K562 (cell line): ENCODE data around the gene ARHGAP22. TPM values are rescaled to one million over a fixed set of nuclear protein-coding genes. Genes with fewer than 3 reads are reported as not detected.

ENCODE experiments used
- ATAC-seq: fragments of 200-7000 bp; cut with Tn5 transposase; 3 replicates; pipeline ENCODE4 v1.9.1; 2020; ENCODE audit warnings: moderate library complexity
- Bru-seq: library from RNA; stranded (reverse); fragments of 400-500 nt; gene quantifications from one replicate; lab custom pipeline; 2021; lab: Mats Ljungman, UMichigan
- BruChase-seq, 2 experiments: library from RNA; stranded (reverse); fragments of 400-500 nt; gene quantifications; one replicate each; lab custom pipeline; 2021; lab: Mats Ljungman, UMichigan
- BruUV-seq: library from RNA; stranded (reverse); fragments of 400-500 nt; replicated peaks from 2 replicates; lab custom pipeline; 2021; lab: Mats Ljungman, UMichigan
- CTCF ChIA-PET: fragments of 300-600 bp; formaldehyde crosslinking; extraction: SDS; loops from one replicate; lab custom pipeline; 2021; ENCODE audit warnings: low intra/inter-chr PET ratio; lab: Yijun Ruan, JAX
- POLR2A ChIA-PET: fragments of 300-600, 350-650 bp; sonication (Branson Sonifier 250); formaldehyde crosslinking; extraction: SDS; loops from one replicate; lab custom pipeline; 2021; ENCODE audit warnings: antibody characterized with exemption, inconsistent platforms; lab: Yijun Ruan, JAX
- DNase-seq, 4 experiments: peaks; one replicate each; pipeline versions ENCODE4 v3.0.0 to v3.0.0-alpha.2; 2011 to 2018; ENCODE audit warnings: low spot score in 3 of 4, mixed read lengths in 3 of 4; ENCODE audit errors: extremely low read depth in 1 of 4
- FAIRE-seq: peaks from 2 replicates; lab custom pipeline; 2011; peaks lifted over from hg19 to GRCh38; lab: Jason Lieb, UNC
- H2AFZ ChIP-seq: 2 replicates; pipeline ENCODE4 v1.6.0; 2011; ENCODE audit warnings: low read depth, low read length, control low read depth, inconsistent platforms
- H3K27ac ChIP-seq: fragments of 200-600 bp; 3 replicates; pipeline ENCODE4 v1.8.0; 2011; ENCODE audit warnings: low read depth, mild to moderate bottlenecking, control low read depth, inconsistent platforms, low read length, moderate library complexity, mixed read lengths; ENCODE audit errors: extremely low read depth
- H3K27me3 ChIP-seq, 2 experiments: fragments of 300-600 bp in 1 of 2; 2 replicates in 1 of 2; 3 replicates in 1 of 2; pipeline versions ENCODE4 v1.6.0 to v1.8.0; 2011; ENCODE audit warnings: inconsistent platforms in 2 of 2, low read length in 2 of 2, mild to moderate bottlenecking in 1 of 2, mixed read lengths in 1 of 2, moderate library complexity in 1 of 2; ENCODE audit not compliant: control insufficient read depth in 2 of 2, insufficient read depth in 2 of 2
- H3K36me3 ChIP-seq: fragments of 300-600 bp; 3 replicates; pipeline ENCODE4 v1.8.0; 2011; ENCODE audit warnings: mild to moderate bottlenecking, low read length, inconsistent platforms; ENCODE audit not compliant: control insufficient read depth, insufficient read depth
- H3K4me1 ChIP-seq, 2 experiments: fragments of 200-600 bp in 1 of 2; replicated peaks in 1 of 2; 2 replicates in 1 of 2; 3 replicates in 1 of 2; pipeline versions ENCODE4 v1.5.1 to v1.8.0; 2011; ENCODE audit warnings: inconsistent platforms in 2 of 2, low read length in 2 of 2, mild to moderate bottlenecking in 1 of 2, mixed read lengths in 1 of 2, moderate library complexity in 1 of 2; ENCODE audit not compliant: control insufficient read depth in 2 of 2, insufficient read depth in 2 of 2
- H3K4me2 ChIP-seq: 2 replicates; pipeline ENCODE4 v1.6.1; 2011; ENCODE audit warnings: low read length, control low read depth, inconsistent platforms, mixed read lengths; ENCODE audit not compliant: insufficient read depth
- H3K4me3 ChIP-seq: fragments of 200-600 bp; sonication (generic), shearing (Covaris generic); 2 replicates; pipeline ENCODE4 v1.5.1; 2016; ENCODE audit warnings: control low read depth, inconsistent platforms
- H3K79me2 ChIP-seq: fragments of 200-600 bp; 3 replicates; pipeline ENCODE4 v1.8.0; 2011; ENCODE audit warnings: low read length, inconsistent platforms; ENCODE audit not compliant: control insufficient read depth, insufficient read depth
- H3K9ac ChIP-seq, 2 experiments: 2 replicates each; pipeline versions ENCODE4 v1.6.0 to v1.6.1; 2011; ENCODE audit warnings: low read depth in 2 of 2, low read length in 2 of 2, control low read depth in 1 of 2, inconsistent platforms in 1 of 2, mild to moderate bottlenecking in 1 of 2, mixed read lengths in 1 of 2; ENCODE audit not compliant: insufficient read depth in 1 of 2
- H3K9me1 ChIP-seq: one replicate; pipeline ENCODE4 v1.6.0; 2011; ENCODE audit warnings: inconsistent platforms, mild to moderate bottlenecking, low read length, moderate library complexity; ENCODE audit not compliant: control insufficient read depth, insufficient read depth
- H3K9me3 ChIP-seq: replicated peaks from 2 replicates; pipeline ENCODE4 v1.5.1; 2011; ENCODE audit warnings: low read depth, low read length, inconsistent platforms; ENCODE audit not compliant: control insufficient read depth, insufficient read depth
- H4K20me1 ChIP-seq: replicated peaks from 2 replicates; pipeline ENCODE4 v1.6.1; 2011; ENCODE audit warnings: low read length, inconsistent platforms, mixed read lengths; ENCODE audit not compliant: control insufficient read depth, insufficient read depth
- NRF1 ChIP-seq, 2 experiments: fragments of 450-650 bp; IDR thresholded peaks in 1 of 2; conservative IDR thresholded peaks in 1 of 2; 2 replicates each; pipeline ENCODE4 v1.6.1; 2014; ENCODE audit warnings: mild to moderate bottlenecking in 2 of 2
- WGBS: fragments of 100-300 bp; shearing (Covaris generic); methylation state at CpG from one replicate; pipeline ENCODE4 v1.1.6; 2016; ENCODE audit warnings: low coverage, mixed read lengths; ENCODE audit not compliant: insufficient coverage; ENCODE audit errors: missing lambda C conversion rate; 5-methylcytosine and 5-hydroxymethylcytosine counted together
- in situ Hi-C: fragments of 300-500 bp; cut with MboI; formaldehyde crosslinking; loops from 4 replicates; pipeline ENCODE4 v1.15.0; 2018; ENCODE audit warnings: inconsistent platforms, mixed read lengths
- intact Hi-C: fragments of 100-400 bp; cut with micrococcal nuclease; formaldehyde crosslinking; loops from 2 replicates; pipeline ENCODE4 v1.14.2; 2022
- long read RNA-seq, 3 experiments: library from polyadenylated mRNA in 2 of 3; library from RNA in 1 of 3; unstranded in 2 of 3; stranded (forward) in 1 of 3; transcript quantifications; one replicate each; pipeline ENCODE4 v2.0.0, GENCODE V29; 2019 to 2022
- polyA minus RNA-seq, 3 experiments: library from RNA; depleted of rRNA, polyadenylated mRNA; stranded (reverse); fragments of >200 nt; gene quantifications; 2 replicates each; pipeline ENCODE4 v1.2.3, GENCODE V29; 2011
- polyA plus RNA-seq, 8 experiments: library from polyadenylated mRNA; depleted of rRNA in 4 of 8; stranded (reverse) in 5 of 8; unstranded in 3 of 8; fragments of >200 nt; fragmentation: Nextera tagmentation in 2 of 8; fragmentation: Illumina TruSeq in 1 of 8; extraction: Ambion mirVana in 2 of 8; extraction: Trizol in 1 of 8; gene quantifications; 2 replicates each; pipeline versions ENCODE4 v1.2.1 to v1.2.3, GENCODE V29; 2011 to 2014; ENCODE audit warnings: inconsistent platforms in 1 of 8, missing spikeins in 1 of 8
- total RNA-seq, 7 experiments: library from RNA; depleted of rRNA in 6 of 7; stranded (reverse); fragments of >200 nt in 6 of 7; fragmentation: Illumina TruSeq in 2 of 7; extraction: Trizol in 2 of 7; gene quantifications; 2 replicates each; pipeline versions ENCODE4 v1.2.1 to v1.2.3, GENCODE V29; 2011 to 2021; ENCODE audit warnings: low replicate concordance in 1 of 7
- TF ChIP-seq, protein P1 (sequence below): sonication (generic); formaldehyde crosslinking; IDR thresholded peaks from 2 replicates; pipeline ENCODE4 v1.8.0; 2022; ENCODE audit warnings: mild to moderate bottlenecking, missing genetic modification reagents
- TF ChIP-seq, protein P2 (sequence below): fragments of 200-800 bp; sonication (Bioruptor generic); IDR thresholded peaks from 2 replicates; pipeline ENCODE4 v1.6.1; 2017; ENCODE audit warnings: missing genetic modification characterization, missing compliant biosample characterization

Gene ARHGAP22
- total RNA-seq (2011; cell fraction: chromatin; rRNA removed; ENCODE audit: low replicate concordance), result 9.9 and 13.9 TPM in 2 replicates
- total RNA-seq (2011; cell fraction: nucleolus; rRNA removed), result 10.7 and 11.5 TPM in 2 replicates
- total RNA-seq (2011; cell fraction: nucleoplasm; rRNA removed), result 8.2 and 9.7 TPM in 2 replicates
- total RNA-seq (2014; rRNA removed) (23.2 and 30.0 TPM in 2 replicates), total RNA-seq (2014; rRNA removed; fragmentation: Illumina TruSeq; extraction: Trizol) (7.8 and 8.6 TPM in 2 replicates), total RNA-seq (2015; rRNA removed; fragmentation: Illumina TruSeq; extraction: Trizol) (12.4 and 12.7 TPM in 2 replicates), total RNA-seq (2021) (28.1 and 29.3 TPM in 2 replicates), polyA plus RNA-seq (2011; rRNA removed) (12.3 and 13.1 TPM in 2 replicates), polyA plus RNA-seq (2014; fragmentation: Illumina TruSeq; extraction: Trizol) (8.7 and 12.5 TPM in 2 replicates), polyA plus RNA-seq (2014; fragmentation: Nextera tagmentation; extraction: Ambion mirVana) (1 to 10 TPM; 1.3 to 1.4 TPM), polyA plus RNA-seq (2014; rRNA removed) (19.3 and 22.3 TPM in 2 replicates), polyA minus RNA-seq (2011; rRNA and poly(A)+ RNA removed) (7.5 and 11.3 TPM in 2 replicates), Bru-seq, nascent RNA (percentile 67 among the genes with signal in this experiment), BruChase-seq, experiment 1, labeled RNA remaining after a 2-hour chase (percentile 60 among the genes with signal in this experiment), BruChase-seq, experiment 2, labeled RNA remaining after a 6-hour chase (percentile 54 among the genes with signal in this experiment)
- 12.0 and 31.3 TPM in 2 replicates for polyA plus RNA-seq (2011; cell fraction: cytosol; rRNA removed)
- 19.7 and 38.0 TPM in 2 replicates for polyA plus RNA-seq (2011; cell fraction: nucleus; rRNA removed)
- polyA plus RNA-seq (2012), result 6.0 and 12.9 TPM in 2 replicates
- 15.5 and 16.6 TPM in 2 replicates for polyA minus RNA-seq (2011; cell fraction: cytosol; rRNA and poly(A)+ RNA removed)
- 9.4 and 13.7 TPM in 2 replicates for polyA minus RNA-seq (2011; cell fraction: nucleus; rRNA and poly(A)+ RNA removed)
- long read RNA-seq, experiment 1, transcript ARHGAP22-210 (2 exons, 1,951 nt), result major isoform, 78 of 352 reads
- long read RNA-seq, experiment 1, partial matches to known transcripts, result 47 of 352 reads
- long read RNA-seq, experiment 1, other reads (novel, unspliced or antisense), result 227 of 352 reads
- long read RNA-seq, experiment 2, transcript ARHGAP22-210 (2 exons, 1,951 nt), result major isoform, 7 of 27 reads
- long read RNA-seq, experiment 2, partial matches to known transcripts, result 2 of 27 reads
- long read RNA-seq, experiment 2, other reads (novel, unspliced or antisense), result 18 of 27 reads
- long read RNA-seq, experiment 3, transcript ARHGAP22-210 (2 exons, 1,951 nt), result major isoform, 5 of 5 reads
- long read RNA-seq, experiment 3, partial matches to known transcripts, result 0 of 5 reads
- long read RNA-seq, experiment 3, other reads (novel, unspliced or antisense), result 0 of 5 reads

DNA sequence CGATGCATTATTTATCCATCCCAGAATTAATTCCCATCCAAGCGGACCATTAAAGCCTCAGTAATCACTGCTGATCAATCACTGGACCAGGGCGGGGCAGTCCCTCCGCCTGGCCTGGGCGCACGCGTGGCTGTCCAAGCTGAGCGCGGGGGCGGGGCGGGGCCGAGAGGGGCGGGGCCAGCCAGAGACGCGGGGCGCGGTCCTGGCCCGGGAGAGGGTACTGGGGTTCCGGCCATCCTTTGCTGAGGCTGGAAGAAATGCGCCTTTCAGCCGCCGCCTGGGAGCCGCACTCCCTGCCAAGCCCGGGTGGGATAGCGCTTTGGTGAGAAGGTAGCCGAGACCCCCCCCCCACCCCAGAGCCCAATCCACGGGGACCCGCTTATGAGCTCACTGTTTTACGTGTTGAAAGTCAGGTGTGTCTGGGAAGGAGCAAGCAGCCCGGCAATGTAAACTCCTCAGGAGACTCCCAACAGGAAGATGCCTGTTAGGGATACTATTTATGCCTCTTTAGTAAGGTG, at the start of gene ARHGAP22:
ARHGAP22 (minus strand) TSS at position 83 of the 518 bp plus-strand sequence. CDS start 277 bp downstream, outside the sequence.
- BruUV-seq, result no TSS peak
- TF ChIP-seq, protein P1, sequence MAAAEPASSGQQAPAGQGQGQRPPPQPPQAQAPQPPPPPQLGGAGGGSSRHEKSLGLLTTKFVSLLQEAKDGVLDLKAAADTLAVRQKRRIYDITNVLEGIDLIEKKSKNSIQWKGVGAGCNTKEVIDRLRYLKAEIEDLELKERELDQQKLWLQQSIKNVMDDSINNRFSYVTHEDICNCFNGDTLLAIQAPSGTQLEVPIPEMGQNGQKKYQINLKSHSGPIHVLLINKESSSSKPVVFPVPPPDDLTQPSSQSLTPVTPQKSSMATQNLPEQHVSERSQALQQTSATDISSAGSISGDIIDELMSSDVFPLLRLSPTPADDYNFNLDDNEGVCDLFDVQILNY (CRISPR knock-in tag), result no peak
- TF ChIP-seq, protein P2, sequence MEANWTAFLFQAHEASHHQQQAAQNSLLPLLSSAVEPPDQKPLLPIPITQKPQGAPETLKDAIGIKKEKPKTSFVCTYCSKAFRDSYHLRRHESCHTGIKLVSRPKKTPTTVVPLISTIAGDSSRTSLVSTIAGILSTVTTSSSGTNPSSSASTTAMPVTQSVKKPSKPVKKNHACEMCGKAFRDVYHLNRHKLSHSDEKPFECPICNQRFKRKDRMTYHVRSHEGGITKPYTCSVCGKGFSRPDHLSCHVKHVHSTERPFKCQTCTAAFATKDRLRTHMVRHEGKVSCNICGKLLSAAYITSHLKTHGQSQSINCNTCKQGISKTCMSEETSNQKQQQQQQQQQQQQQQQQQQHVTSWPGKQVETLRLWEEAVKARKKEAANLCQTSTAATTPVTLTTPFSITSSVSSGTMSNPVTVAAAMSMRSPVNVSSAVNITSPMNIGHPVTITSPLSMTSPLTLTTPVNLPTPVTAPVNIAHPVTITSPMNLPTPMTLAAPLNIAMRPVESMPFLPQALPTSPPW (CRISPR knock-in tag), result 0 out of 2 replicates have a peak, but pooled peaks have one; percentile 27
- peak; percentile 25 to 43; a peak in 2 of 4 replicates for TF ChIP-seq NRF1 (conservative IDR thresholded peaks at IDR 0.05 in 1 of 2, IDR thresholded peaks at IDR 0.05 in 1 of 2)
- Histone ChIP-seq H3K9ac (peak within 1 kb of the TSS in 1 of 2 experiments; percentile 23; a peak in 1 of 4 replicates), H3K36me3 (no peaks in the 10 kb centered on the region), H3K4me2 (peak within 1 kb of the TSS; percentile 3), H3K4me3 (no peak within 1 kb of the TSS), H3K27me3 (peaks cover 24 to 25% of the 10 kb centered on the region in 2 experiments), H4K20me1 (peaks cover 11% of the 10 kb centered on the region), H3K27ac (no peak within 1 kb of the TSS), H3K9me1 (no peaks in the 10 kb centered on the region), H3K4me1 (peaks cover 0 to 9% of the 10 kb centered on the region in 2 experiments; a peak in 2 of 5 replicates), H2AFZ (no peak within 1 kb of the TSS), H3K9me3 (no peaks in the 10 kb centered on the region), H3K79me2 (no peaks in the 10 kb centered on the region)
- intact Hi-C loops, result loop anchor here (5.0 kb wide), 2 partner anchors 47 to 53 kb away; no protein-coding TSS in a partner anchor
- ChIA-PET CTCF (no interaction called here), POLR2A (interaction anchor here (0.8 kb wide), 1 partner anchor 1350 kb away, joined by 3 read pairs; no protein-coding TSS in a partner anchor)
- 0% methylated on average over 20 of the region's 30 CpGs for WGBS
- in situ Hi-C loops, result no loop called here
- peak; percentile 86 for ATAC-seq
- peak; percentile 27 to 91 (median 79) for DNase-seq
- no peak for FAIRE-seq
